Prostate gland (tissue), 2 donors: ENCODE data around the gene RHBDD2. TPM values are rescaled to one million over a fixed set of nuclear protein-coding genes. Genes with fewer than 3 reads are reported as not detected.
A peak's percentile ranks its signal among the peaks of the same experiment; 100 is the strongest.

ENCODE experiments used
- DNase-seq: peaks from one replicate; pipeline ENCODE4 v3.0.0-alpha.2; 2019; ENCODE audit warnings: low spot score
- H3K27ac ChIP-seq, 2 donors: fragments of 200-600 bp; sonication (generic); 2 replicates each; pipeline ENCODE4 v1.5.1; 2017 to 2019
- H3K27me3 ChIP-seq: fragments of 200-600 bp; sonication (generic); replicated peaks from 2 replicates; pipeline ENCODE4 v1.5.1; 2019; ENCODE audit not compliant: insufficient read depth
- H3K36me3 ChIP-seq, 2 donors: fragments of 200-600 bp; sonication (generic); 1 replicate in 1 of 2; 2 replicates in 1 of 2; pipeline versions ENCODE4 v1.5.1 to v1.8.1; 2017 to 2019
- H3K4me1 ChIP-seq: fragments of 200-600 bp; sonication (generic); replicated peaks from 2 replicates; pipeline ENCODE4 v1.5.1; 2019
- H3K4me3 ChIP-seq, 2 donors: fragments of 200-600 bp; sonication (generic); 2 replicates each; pipeline ENCODE4 v1.5.1; 2017 to 2019
- H3K9me3 ChIP-seq: fragments of 200-600 bp; sonication (generic); 2 replicates; pipeline ENCODE4 v1.5.1; 2017
- POLR2A ChIP-seq: fragments of 450-650 bp; IDR thresholded peaks from one replicate; pipeline ENCODE4 v1.6.1; 2016; ENCODE audit warnings: antibody characterized with exemption, mild to moderate bottlenecking
- POLR2AphosphoS5 ChIP-seq: sonication (generic); formaldehyde crosslinking; IDR thresholded peaks from one replicate; pipeline ENCODE4 v1.6.1; 2017; ENCODE audit warnings: antibody characterized with exemption
- WGBS: methylation state at CpG from one replicate; pipeline ENCODE4 v1.1.5; 2018; 5-methylcytosine and 5-hydroxymethylcytosine counted together
- intact Hi-C: fragments of 100-400 bp; cut with DNase I; formaldehyde crosslinking; loops from one replicate; pipeline ENCODE4 v1.14.2; 2022
- total RNA-seq, 2 donors: library from RNA; depleted of rRNA; stranded (reverse); fragments of >200 nt; gene quantifications; one replicate each; pipeline ENCODE4 v1.1.0, GENCODE V29; 2016
- TF ChIP-seq, protein P1 (sequence below), 4 experiments: fragments of 200-600 bp in 2 of 4; fragments of 450-650 bp in 2 of 4; sonication (generic) in 2 of 4; IDR thresholded peaks; 1 replicate in 3 of 4; 2 replicates in 1 of 4; pipeline ENCODE4 v1.5.1; 2016 to 2019; ENCODE audit warnings: antibody characterized with exemption in 4 of 4, mild to moderate bottlenecking in 2 of 4, moderate library complexity in 2 of 4

Gene RHBDD2
- total RNA-seq, 2 donors from 2014 or later = 101 to 130 TPM

DNA sequence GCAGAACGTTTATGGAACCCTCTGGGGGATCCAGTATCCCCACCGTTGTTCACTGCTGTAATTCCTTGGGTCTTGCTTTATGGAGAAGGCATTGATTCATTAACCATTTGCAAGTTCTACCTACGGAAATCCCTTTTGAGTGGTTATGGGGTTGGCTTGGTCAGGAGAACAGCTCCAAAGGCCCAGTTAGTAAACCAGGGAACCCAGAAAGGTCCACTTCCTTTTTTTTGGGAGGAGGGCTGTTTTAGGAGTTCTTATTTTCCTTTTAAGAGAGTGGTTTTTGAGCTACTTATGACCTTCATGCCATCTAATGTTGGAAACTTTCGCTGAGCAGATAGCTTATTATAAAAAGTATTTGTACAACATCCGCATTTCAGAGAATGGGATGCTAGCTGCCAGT lies 37.4 kb downstream of the RHBDD2 start:
- 55% methylated on average over 5 of the region's 5 CpGs for WGBS
- no peak for DNase-seq
- no peaks in the 10 kb centered on the region for H3K36me3 ChIP-seq
- intact Hi-C loops = loop anchor here (5.0 to 10.0 kb wide), 2 partner anchors 51 to 79 kb away; partner anchors contain the start of gene TMEM120A
- no peaks in the 10 kb centered on the region for H3K9me3 ChIP-seq
- H3K4me3 ChIP-seq = peak overlapping the region in 1 of 2 donors; percentile 95
- peak overlapping the region; percentile 84 to 86 for H3K27ac ChIP-seq
- peaks cover 6% of the 10 kb centered on the region for H3K4me1 ChIP-seq
- H3K27me3 ChIP-seq = no peaks in the 10 kb centered on the region
- no peak for TF ChIP-seq POLR2AphosphoS5

- H3K4me3 ChIP-seq = no peak overlapping the region
- WGBS = 80% methylated on average over 11 of the region's 11 CpGs
- H3K27me3 ChIP-seq = no peaks in the 10 kb centered on the region
- DNase-seq = no peak
- no peak overlapping the region for H3K27ac ChIP-seq
- H3K36me3 ChIP-seq = no peaks in the 10 kb centered on the region
- intact Hi-C loops = loop anchor here (5.0 to 10.0 kb wide), 2 partner anchors 50 to 78 kb away; partner anchors contain the start of gene TMEM120A
- H3K4me1 ChIP-seq = peaks cover 6% of the 10 kb centered on the region
- no peak for TF ChIP-seq POLR2A
- TF ChIP-seq POLR2AphosphoS5 = no peak
- TF ChIP-seq, protein P1, sequence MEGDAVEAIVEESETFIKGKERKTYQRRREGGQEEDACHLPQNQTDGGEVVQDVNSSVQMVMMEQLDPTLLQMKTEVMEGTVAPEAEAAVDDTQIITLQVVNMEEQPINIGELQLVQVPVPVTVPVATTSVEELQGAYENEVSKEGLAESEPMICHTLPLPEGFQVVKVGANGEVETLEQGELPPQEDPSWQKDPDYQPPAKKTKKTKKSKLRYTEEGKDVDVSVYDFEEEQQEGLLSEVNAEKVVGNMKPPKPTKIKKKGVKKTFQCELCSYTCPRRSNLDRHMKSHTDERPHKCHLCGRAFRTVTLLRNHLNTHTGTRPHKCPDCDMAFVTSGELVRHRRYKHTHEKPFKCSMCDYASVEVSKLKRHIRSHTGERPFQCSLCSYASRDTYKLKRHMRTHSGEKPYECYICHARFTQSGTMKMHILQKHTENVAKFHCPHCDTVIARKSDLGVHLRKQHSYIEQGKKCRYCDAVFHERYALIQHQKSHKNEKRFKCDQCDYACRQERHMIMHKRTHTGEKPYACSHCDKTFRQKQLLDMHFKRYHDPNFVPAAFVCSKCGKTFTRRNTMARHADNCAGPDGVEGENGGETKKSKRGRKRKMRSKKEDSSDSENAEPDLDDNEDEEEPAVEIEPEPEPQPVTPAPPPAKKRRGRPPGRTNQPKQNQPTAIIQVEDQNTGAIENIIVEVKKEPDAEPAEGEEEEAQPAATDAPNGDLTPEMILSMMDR (IDR thresholded peaks at IDR 0.05) = no peak
- no peaks in the 10 kb centered on the region for H3K9me3 ChIP-seq
Observed at GRCh38 chr7:75916685-75917634, 38.1 kb downstream of the RHBDD2 start.

- no peak for TF ChIP-seq POLR2A
- intact Hi-C loops = no loop called here
- Histone ChIP-seq H3K4me1 (peaks cover 6% of the 10 kb centered on the region), H3K27me3 (no peaks in the 10 kb centered on the region), H3K4me3 (no peak overlapping the region), H3K9me3 (no peaks in the 10 kb centered on the region), H3K36me3 (no peaks in the 10 kb centered on the region), H3K27ac (no peak overlapping the region)
- WGBS = 89% methylated on average over 19 of the region's 19 CpGs
- DNase-seq = no peak
Observed at GRCh38 chr7:75920431-75921161, 41.8 kb downstream of the RHBDD2 start.

DNA sequence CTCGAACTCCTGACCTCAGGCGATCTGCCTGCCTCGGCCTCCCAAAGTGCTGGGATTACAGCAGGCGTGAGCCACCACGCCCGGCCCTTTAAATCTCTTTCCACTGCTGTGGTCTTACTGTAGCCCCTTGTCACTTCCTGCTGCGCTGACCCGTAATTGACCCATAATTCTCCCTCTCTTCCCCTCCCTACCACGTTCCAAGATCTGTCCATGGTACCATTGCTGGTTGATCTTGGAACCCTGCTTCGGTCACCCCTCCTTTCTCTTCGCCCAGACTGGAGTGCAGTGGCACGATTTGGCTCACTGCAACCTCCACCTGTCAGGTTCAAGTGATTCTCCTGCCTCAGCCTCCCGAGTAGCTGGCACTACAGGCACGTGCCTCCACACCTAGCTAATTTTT lies 42.6 kb downstream of the RHBDD2 start:
- intact Hi-C loops = no loop called here
- no peaks in the 10 kb centered on the region for H3K9me3 ChIP-seq
- DNase-seq = no peak
- WGBS = 79% methylated on average over 14 of the region's 14 CpGs
- no peak overlapping the region for H3K27ac ChIP-seq
- no peaks in the 10 kb centered on the region for H3K36me3 ChIP-seq
- TF ChIP-seq POLR2A (no peak), POLR2AphosphoS5 (no peak)
- TF ChIP-seq, protein P1 (IDR thresholded peaks at IDR 0.05) = no peak
- no peak overlapping the region for H3K4me3 ChIP-seq
- no peaks in the 10 kb centered on the region for H3K27me3 ChIP-seq
- peaks cover under 1% of the 10 kb centered on the region for H3K4me1 ChIP-seq

DNA sequence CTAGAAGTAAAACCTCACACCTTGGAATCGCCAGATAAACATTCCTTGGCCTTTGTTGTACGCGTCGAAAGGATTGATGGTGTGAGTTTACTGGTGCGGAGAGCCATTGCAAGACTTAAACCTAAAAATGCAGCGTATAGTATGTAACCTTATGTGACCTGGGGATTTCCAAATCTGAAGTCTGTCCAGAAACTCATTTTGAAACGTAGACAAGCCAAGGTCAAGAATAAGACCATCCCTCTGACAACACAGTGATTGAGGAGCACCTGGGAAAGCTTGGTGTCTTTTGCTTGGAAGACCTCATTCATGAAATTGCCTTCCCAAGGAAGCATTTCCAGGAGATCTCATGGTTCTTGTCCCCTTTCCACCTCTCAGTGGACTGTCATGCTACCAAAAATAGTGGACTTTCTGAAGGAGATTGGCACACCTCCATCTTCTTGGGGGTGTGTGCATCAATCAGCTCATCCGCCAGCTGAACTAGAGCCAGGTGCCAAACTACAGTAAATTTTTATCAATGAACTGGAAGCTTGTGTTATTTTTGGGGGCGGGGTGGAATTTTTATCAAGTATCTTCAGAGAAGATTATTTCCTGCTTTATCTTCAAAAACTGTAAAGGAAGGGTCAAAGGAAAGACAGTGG lies 44.3 kb downstream of the RHBDD2 start:
- 90% methylated on average over 9 of the region's 9 CpGs for WGBS
- no peaks in the 10 kb centered on the region for H3K27me3 ChIP-seq
- TF ChIP-seq, protein P1 (IDR thresholded peaks at IDR 0.05) = no peak
- TF ChIP-seq POLR2A (no peak), POLR2AphosphoS5 (no peak)
- DNase-seq = no peak
- no peaks in the 10 kb centered on the region for H3K9me3 ChIP-seq
- no peak overlapping the region for H3K4me3 ChIP-seq
- H3K4me1 ChIP-seq = no peaks in the 10 kb centered on the region
- intact Hi-C loops = no loop called here
- H3K27ac ChIP-seq = no peak overlapping the region
- H3K36me3 ChIP-seq = no peaks in the 10 kb centered on the region
